ENCODE results near the gene CDH13. TPM values are rescaled to one million over a fixed set of nuclear protein-coding genes. Genes with fewer than 3 reads are reported as not detected.

Gene CDH13
- total and polyA plus RNA-seq, 2 of the 8 experiments (the other 6 are each of a cell fraction or from before 2014, with no cell fraction given): 2.3 to 2.4 TPM

DNA sequence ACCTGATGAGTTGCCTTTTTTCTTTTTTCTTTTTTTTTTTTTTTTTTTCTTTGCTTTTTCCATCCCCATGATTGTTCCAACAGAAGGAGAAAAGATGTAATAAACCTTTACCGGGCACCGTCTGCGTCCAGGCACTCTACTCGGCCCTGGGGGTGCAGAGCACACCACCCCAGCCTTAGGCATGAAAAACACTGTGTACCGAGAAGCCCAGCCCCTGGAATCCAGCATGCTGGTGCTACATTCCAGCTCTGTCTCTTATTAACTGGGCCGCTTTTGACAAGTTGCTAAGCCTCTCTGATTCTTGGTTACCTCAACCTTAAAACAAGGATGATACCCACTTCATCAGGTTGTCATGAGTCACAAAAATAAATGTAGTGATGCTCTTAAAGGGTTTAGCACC, 1117.0 kb downstream of the CDH13 start:
- H2BK12ac ChIP-seq (ENCODE audit: low read depth, low read length): no peak overlapping the region
- H2BK20ac ChIP-seq (ENCODE audit: low read length): no peak overlapping the region
- 90% methylated on average over 6 of the region's 6 CpGs; no CpG with 5 or more reads in 1 of the 2 experiments for WGBS, 2 experiments (ENCODE audit: extremely low coverage in 1 of 2, insufficient coverage in 1 of 2, insufficient read length in 1 of 2, insufficient replicate concordance in 2 of 2, low coverage in 1 of 2, low lambda C conversion rate in 2 of 2, missing lambda C conversion rate in 1 of 2)
- no peak overlapping the region for H3K56ac ChIP-seq (replicated peaks; ENCODE audit: insufficient read length, low read depth, low read length)
- no peak overlapping the region for H2AFZ ChIP-seq (ENCODE audit: low read length)
- CTCF ChIA-PET (ENCODE audit: partially characterized antibody): interaction anchor here (0.5 to 1.6 kb wide), 3 partner anchors 14 to 307 kb away, joined by 3 read pairs; no protein-coding TSS in a partner anchor
- no peak overlapping the region for H3K14ac ChIP-seq (ENCODE audit: insufficient read length)
- no peaks in the 10 kb centered on the region for H3K9me3 ChIP-seq (ENCODE audit: insufficient read depth in 2 of 2, low read depth in 1 of 2, low read length in 1 of 2)
- no peak overlapping the region for H4K5ac ChIP-seq (ENCODE audit: insufficient read length, low read depth, low read length)
- FAIRE-seq (no peak), DNase-seq (ENCODE audit: low read depth in 1 of 2, low spot score in 2 of 2) (no peak)
- no peak overlapping the region for H3K27ac ChIP-seq (ENCODE audit: low read depth, low read length)
- H4K91ac ChIP-seq (replicated peaks; ENCODE audit: insufficient read length, low read length): no peak overlapping the region
- no peak overlapping the region for H3K4ac ChIP-seq (replicated peaks; ENCODE audit: insufficient read length, low read depth, low read length)
- POLR2A ChIA-PET (ENCODE audit: partially characterized antibody): no interaction called here
- no peak overlapping the region for H2AK5ac ChIP-seq (ENCODE audit: low read depth, low read length)
- no peak overlapping the region for H3K4me2 ChIP-seq (ENCODE audit: insufficient read depth in 1 of 2, low read depth in 2 of 2, low read length in 2 of 2)
- H3K79me2 ChIP-seq (ENCODE audit: control insufficient read depth in 1 of 2, insufficient read depth in 2 of 2, low read length in 2 of 2): no peaks in the 10 kb centered on the region
- no peak overlapping the region for H3K23ac ChIP-seq (ENCODE audit: insufficient read length)
- H2BK5ac ChIP-seq (ENCODE audit: low read depth, low read length): no peak overlapping the region
- H4K20me1 ChIP-seq (replicated peaks in 1 of 2; ENCODE audit: control insufficient read depth in 1 of 2, insufficient read depth in 2 of 2, low read length in 2 of 2): no peaks in the 10 kb centered on the region
- H3K36me3 ChIP-seq (ENCODE audit: control insufficient read depth in 2 of 4, insufficient read depth in 4 of 4, low read length in 3 of 4): no peaks in the 10 kb centered on the region; a peak in 1 of 8 replicates
- no peaks in the 10 kb centered on the region for H3K79me1 ChIP-seq (ENCODE audit: low read depth, low read length)
- no peak overlapping the region for H3K18ac ChIP-seq (ENCODE audit: extremely low read depth, low read length)
- H3K23me2 ChIP-seq (ENCODE audit: low read depth, low read length): no peaks in the 10 kb centered on the region
- no peak overlapping the region for H3K4me3 ChIP-seq (ENCODE audit: extremely low read depth in 1 of 4, insufficient read depth in 2 of 4, low read depth in 3 of 4, low read length in 4 of 4)
- no peaks in the 10 kb centered on the region for H3K27me3 ChIP-seq (replicated peaks in 1 of 4; ENCODE audit: control insufficient read depth in 3 of 4, extremely low read depth in 1 of 4, insufficient read depth in 3 of 4, low read length in 3 of 4)
- no peak overlapping the region; the same call in 1 of the 2 replicates for H4K8ac ChIP-seq (ENCODE audit: extremely low read depth, insufficient read depth, low read length)
- no peak overlapping the region for H3K9ac ChIP-seq (replicated peaks in 1 of 4; ENCODE audit: extremely low read depth in 1 of 4, low read depth in 3 of 4, low read length in 3 of 4)
- no peak overlapping the region for H2BK15ac ChIP-seq (ENCODE audit: low read length)
- H2BK120ac ChIP-seq (replicated peaks; ENCODE audit: low read depth, low read length): no peak overlapping the region
- H3K4me1 ChIP-seq (replicated peaks in 1 of 4; ENCODE audit: control insufficient read depth in 3 of 4, insufficient read depth in 4 of 4, low read length in 3 of 4): no peaks in the 10 kb centered on the region
- TF ChIP-seq JUND (IDR thresholded peaks at IDR 0.05; ENCODE audit: low read length) (no peak), TBP (IDR thresholded peaks at IDR 0.05; ENCODE audit: low read depth, low read length) (no peak), GTF2F1 (IDR thresholded peaks at IDR 0.05; ENCODE audit: borderline replicate concordance, low read depth, low read length) (no peak), CTBP2 (IDR thresholded peaks at IDR 0.05; ENCODE audit: borderline replicate concordance, insufficient read depth, insufficient read length, low read length) (no peak), POLR2A (IDR thresholded peaks at IDR 0.05; ENCODE audit: control extremely low read depth in 1 of 2, low read depth in 2 of 2, low read length in 2 of 2) (no peak), CEBPB (IDR thresholded peaks at IDR 0.05; ENCODE audit: low read depth, low read length) (no peak), POLR2AphosphoS5 (IDR thresholded peaks at IDR 0.05; ENCODE audit: low read depth, low read length) (no peak), SP1 (IDR thresholded peaks at IDR 0.05; ENCODE audit: low read depth, low read length) (no peak), SUZ12 (IDR thresholded peaks at IDR 0.05; ENCODE audit: low read length) (no peak), RFX5 (IDR thresholded peaks at IDR 0.05; ENCODE audit: borderline replicate concordance, low read depth, low read length) (no peak), SIRT6 (IDR thresholded peaks at IDR 0.05; ENCODE audit: low read length) (no peak)
- TF ChIP-seq, protein P1, sequence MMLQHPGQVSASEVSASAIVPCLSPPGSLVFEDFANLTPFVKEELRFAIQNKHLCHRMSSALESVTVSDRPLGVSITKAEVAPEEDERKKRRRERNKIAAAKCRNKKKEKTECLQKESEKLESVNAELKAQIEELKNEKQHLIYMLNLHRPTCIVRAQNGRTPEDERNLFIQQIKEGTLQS (IDR thresholded peaks at IDR 0.05; ENCODE audit: insufficient read depth, low read depth, low read length): no peak
- TF ChIP-seq, protein P2, sequence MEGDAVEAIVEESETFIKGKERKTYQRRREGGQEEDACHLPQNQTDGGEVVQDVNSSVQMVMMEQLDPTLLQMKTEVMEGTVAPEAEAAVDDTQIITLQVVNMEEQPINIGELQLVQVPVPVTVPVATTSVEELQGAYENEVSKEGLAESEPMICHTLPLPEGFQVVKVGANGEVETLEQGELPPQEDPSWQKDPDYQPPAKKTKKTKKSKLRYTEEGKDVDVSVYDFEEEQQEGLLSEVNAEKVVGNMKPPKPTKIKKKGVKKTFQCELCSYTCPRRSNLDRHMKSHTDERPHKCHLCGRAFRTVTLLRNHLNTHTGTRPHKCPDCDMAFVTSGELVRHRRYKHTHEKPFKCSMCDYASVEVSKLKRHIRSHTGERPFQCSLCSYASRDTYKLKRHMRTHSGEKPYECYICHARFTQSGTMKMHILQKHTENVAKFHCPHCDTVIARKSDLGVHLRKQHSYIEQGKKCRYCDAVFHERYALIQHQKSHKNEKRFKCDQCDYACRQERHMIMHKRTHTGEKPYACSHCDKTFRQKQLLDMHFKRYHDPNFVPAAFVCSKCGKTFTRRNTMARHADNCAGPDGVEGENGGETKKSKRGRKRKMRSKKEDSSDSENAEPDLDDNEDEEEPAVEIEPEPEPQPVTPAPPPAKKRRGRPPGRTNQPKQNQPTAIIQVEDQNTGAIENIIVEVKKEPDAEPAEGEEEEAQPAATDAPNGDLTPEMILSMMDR (IDR thresholded peaks at IDR 0.05; ENCODE audit: control extremely low read depth in 1 of 3, insufficient read depth in 1 of 3, low read depth in 1 of 3, low read length in 3 of 3): no peak
